AG09319 (cell line): ENCODE measurements around the gene ANO5.
A peak's percentile ranks its signal among the peaks of the same experiment; 100 is the strongest.
"Not testable (repeated sequence)": the region's sequence is repeated elsewhere in the genome, so short reads cannot be mapped to it uniquely, and the experiment has no call there.

ENCODE experiments used
- DNase-seq: peaks from one replicate; pipeline ENCODE4 v3.0.0-alpha.2; 2010; ENCODE audit warnings: low read depth; ENCODE audit errors: extremely low read depth
- CTCF ChIP-seq: IDR thresholded peaks from 2 replicates; pipeline ENCODE4 v1.5.1; 2011; ENCODE audit warnings: low read depth, mild to moderate bottlenecking, inconsistent platforms, low read length, moderate library complexity

Gene ANO5

DNA sequence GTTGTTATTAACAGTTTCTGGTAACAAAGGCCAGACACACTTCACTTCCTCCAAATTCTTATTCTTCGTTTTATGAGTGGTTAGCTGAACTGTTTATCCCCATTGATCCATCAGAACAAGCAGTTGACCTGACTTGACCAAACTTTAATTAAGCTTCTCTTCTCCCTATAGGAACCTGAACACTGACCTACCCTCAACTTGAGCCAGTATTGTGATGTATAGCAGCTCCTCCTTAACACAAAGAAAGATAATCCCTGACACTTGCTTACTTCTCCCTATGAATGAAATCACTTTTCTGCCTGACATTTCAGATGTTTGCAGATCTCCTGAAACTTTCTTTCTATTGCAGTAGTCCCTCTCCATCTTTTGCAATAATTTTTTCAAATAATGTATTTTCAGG is 41.9 kb downstream of the ANO5 start:
- DNase-seq, result no peak
- no peak for TF ChIP-seq CTCF

GRCh38 chr11:22244986-22245592 is 52.2 kb downstream of the ANO5 start:
- TF ChIP-seq CTCF, result peak; percentile 68
- peak; percentile 7 for DNase-seq

- no peak for DNase-seq
- no peak for TF ChIP-seq CTCF
Observed at GRCh38 chr11:22246992-22247391, 54.1 kb downstream of the ANO5 start.

GRCh38 chr11:22249871-22250270 is 57.0 kb downstream of the ANO5 start:
- DNase-seq, result no peak
- TF ChIP-seq CTCF, result no peak

GRCh38 chr11:22256876-22257275 is 64.0 kb downstream of the ANO5 start:
- DNase-seq, result no peak
- TF ChIP-seq CTCF, result no peak

DNA sequence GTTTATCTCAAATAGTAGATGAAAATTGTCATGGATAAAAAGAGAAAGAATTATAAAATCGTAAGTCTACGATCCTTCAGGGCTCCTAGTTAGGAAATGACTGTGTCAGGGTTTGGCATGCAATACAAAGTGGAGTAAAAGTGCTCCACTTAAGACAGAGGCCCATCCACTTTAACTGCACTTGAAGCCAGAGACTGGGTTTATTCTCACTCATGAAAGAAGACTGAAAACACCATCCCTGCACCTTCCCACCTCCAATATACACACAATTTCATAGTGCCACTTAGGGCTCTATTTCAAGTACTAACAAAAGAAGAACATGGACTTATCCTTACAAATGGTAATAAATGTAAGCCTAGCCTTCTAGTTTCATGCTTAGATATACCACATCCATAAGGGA is 70.7 kb downstream of the ANO5 start:
- no peak for TF ChIP-seq CTCF
- DNase-seq, result no peak

GRCh38 chr11:22268983-22269624 is 76.2 kb downstream of the ANO5 start:
- DNase-seq, result not testable (repeated sequence)

- no peak for DNase-seq
- TF ChIP-seq CTCF, result no peak
Observed at GRCh38 chr11:22273781-22274180, 80.9 kb downstream of the ANO5 start.
